ENCODE results near the gene NUF2.

The NUF2 gene

GRCh38 chr1:163365186-163365585, 43.4 kb downstream of the NUF2 start:
- no peak overlapping the region for H3K4me3 Mint-ChIP-seq
- peaks cover 3% of the 10 kb centered on the region for H3K4me1 Mint-ChIP-seq (ENCODE audit: low read depth)

GRCh38 chr1:163366555-163366954, 44.8 kb downstream of the NUF2 start:
- H3K36me3 Mint-ChIP-seq (ENCODE audit: low read depth), result no peaks in the 10 kb centered on the region

More at GRCh38 chr1:163365186-163365585, 43.4 kb downstream of the NUF2 start:
- H3K9me3 Mint-ChIP-seq, result no peaks in the 10 kb centered on the region
- peaks cover 17% of the 10 kb centered on the region for H3K27me3 Mint-ChIP-seq (ENCODE audit: low read depth)
- H3K27ac Mint-ChIP-seq, result no peak overlapping the region
- no peaks in the 10 kb centered on the region for H3K36me3 Mint-ChIP-seq (ENCODE audit: low read depth)

GRCh38 chr1:163367721-163368120, 46.0 kb downstream of the NUF2 start:
- Mint-ChIP-seq H3K27ac (no peak overlapping the region), H3K27me3 (ENCODE audit: low read depth) (peaks cover 15% of the 10 kb centered on the region), H3K4me3 (no peak overlapping the region), H3K36me3 (ENCODE audit: low read depth) (no peaks in the 10 kb centered on the region), H3K9me3 (no peaks in the 10 kb centered on the region), H3K4me1 (ENCODE audit: low read depth) (no peaks in the 10 kb centered on the region)

More at GRCh38 chr1:163366555-163366954, 44.8 kb downstream of the NUF2 start:
- no peak overlapping the region for H3K27ac Mint-ChIP-seq
- peaks cover 17% of the 10 kb centered on the region for H3K27me3 Mint-ChIP-seq (ENCODE audit: low read depth)
- H3K9me3 Mint-ChIP-seq, result no peaks in the 10 kb centered on the region
- peaks cover 3% of the 10 kb centered on the region for H3K4me1 Mint-ChIP-seq (ENCODE audit: low read depth)
- H3K4me3 Mint-ChIP-seq, result no peak overlapping the region

- no peaks in the 10 kb centered on the region for H3K36me3 Mint-ChIP-seq (ENCODE audit: low read depth)
These were observed 50.8 kb downstream of the NUF2 start for GRCh38 chr1:163372576-163372975.

GRCh38 chr1:163378554-163378953, 56.8 kb downstream of the NUF2 start:
- Mint-ChIP-seq H3K4me1 (ENCODE audit: low read depth) (no peaks in the 10 kb centered on the region), H3K9me3 (no peaks in the 10 kb centered on the region), H3K27ac (no peak overlapping the region), H3K4me3 (no peak overlapping the region), H3K36me3 (ENCODE audit: low read depth) (no peaks in the 10 kb centered on the region), H3K27me3 (ENCODE audit: low read depth) (peaks cover 13% of the 10 kb centered on the region)

More at GRCh38 chr1:163372576-163372975, 50.8 kb downstream of the NUF2 start:
- Mint-ChIP-seq H3K9me3 (no peaks in the 10 kb centered on the region), H3K27me3 (ENCODE audit: low read depth) (peaks cover 8% of the 10 kb centered on the region), H3K27ac (no peak overlapping the region), H3K4me1 (ENCODE audit: low read depth) (no peaks in the 10 kb centered on the region), H3K4me3 (no peak overlapping the region)

- Mint-ChIP-seq H3K9me3 (no peaks in the 10 kb centered on the region), H3K27me3 (ENCODE audit: low read depth) (peaks cover 13% of the 10 kb centered on the region), H3K4me1 (ENCODE audit: low read depth) (no peaks in the 10 kb centered on the region), H3K4me3 (no peak overlapping the region), H3K36me3 (ENCODE audit: low read depth) (no peaks in the 10 kb centered on the region), H3K27ac (no peak overlapping the region)
These were observed 58.0 kb downstream of the NUF2 start for GRCh38 chr1:163379801-163380200.

- no peaks in the 10 kb centered on the region for H3K36me3 Mint-ChIP-seq (ENCODE audit: low read depth)
- peaks cover 10% of the 10 kb centered on the region for H3K27me3 Mint-ChIP-seq (ENCODE audit: low read depth)
- no peaks in the 10 kb centered on the region for H3K9me3 Mint-ChIP-seq
- no peak overlapping the region for H3K27ac Mint-ChIP-seq
- H3K4me1 Mint-ChIP-seq (ENCODE audit: low read depth), result no peaks in the 10 kb centered on the region
- no peak overlapping the region for H3K4me3 Mint-ChIP-seq
These were observed 59.9 kb downstream of the NUF2 start for GRCh38 chr1:163381487-163382184.

- Mint-ChIP-seq H3K36me3 (ENCODE audit: low read depth) (no peaks in the 10 kb centered on the region), H3K4me1 (ENCODE audit: low read depth) (no peaks in the 10 kb centered on the region)
These were observed 60.6 kb downstream of the NUF2 start for GRCh38 chr1:163382395-163382794.

GRCh38 chr1:163387146-163387545, 65.4 kb downstream of the NUF2 start:
- peaks cover 13% of the 10 kb centered on the region for H3K27me3 Mint-ChIP-seq (ENCODE audit: low read depth)
- no peaks in the 10 kb centered on the region for H3K4me1 Mint-ChIP-seq (ENCODE audit: low read depth)
- no peaks in the 10 kb centered on the region for H3K36me3 Mint-ChIP-seq (ENCODE audit: low read depth)
- no peaks in the 10 kb centered on the region for H3K9me3 Mint-ChIP-seq
- H3K4me3 Mint-ChIP-seq, result no peak overlapping the region
- no peak overlapping the region for H3K27ac Mint-ChIP-seq

More at GRCh38 chr1:163382395-163382794, 60.6 kb downstream of the NUF2 start:
- no peaks in the 10 kb centered on the region for H3K9me3 Mint-ChIP-seq
- no peak overlapping the region for H3K27ac Mint-ChIP-seq
- H3K4me3 Mint-ChIP-seq, result no peak overlapping the region
- H3K27me3 Mint-ChIP-seq (ENCODE audit: low read depth), result peaks cover 12% of the 10 kb centered on the region

GRCh38 chr1:163388970-163389369, 67.2 kb downstream of the NUF2 start:
- Mint-ChIP-seq H3K4me1 (ENCODE audit: low read depth) (no peaks in the 10 kb centered on the region), H3K9me3 (no peaks in the 10 kb centered on the region), H3K27me3 (ENCODE audit: low read depth) (peaks cover 8% of the 10 kb centered on the region), H3K36me3 (ENCODE audit: low read depth) (no peaks in the 10 kb centered on the region), H3K4me3 (no peak overlapping the region), H3K27ac (no peak overlapping the region)

- Mint-ChIP-seq H3K27ac (no peak overlapping the region), H3K36me3 (ENCODE audit: low read depth) (no peaks in the 10 kb centered on the region), H3K9me3 (no peaks in the 10 kb centered on the region), H3K27me3 (ENCODE audit: low read depth) (peaks cover 9% of the 10 kb centered on the region), H3K4me3 (no peak overlapping the region), H3K4me1 (ENCODE audit: low read depth) (no peaks in the 10 kb centered on the region)
These were observed 74.0 kb downstream of the NUF2 start for GRCh38 chr1:163395790-163396189.

- Mint-ChIP-seq H3K4me3 (no peak overlapping the region), H3K27me3 (ENCODE audit: low read depth) (peaks cover 4% of the 10 kb centered on the region), H3K27ac (no peak overlapping the region), H3K36me3 (ENCODE audit: low read depth) (no peaks in the 10 kb centered on the region), H3K9me3 (no peaks in the 10 kb centered on the region), H3K4me1 (ENCODE audit: low read depth) (no peaks in the 10 kb centered on the region)
These were observed 75.9 kb downstream of the NUF2 start for GRCh38 chr1:163397451-163398200.

- no peaks in the 10 kb centered on the region for H3K9me3 Mint-ChIP-seq
- H3K27ac Mint-ChIP-seq, result no peak overlapping the region
- H3K4me1 Mint-ChIP-seq (ENCODE audit: low read depth), result no peaks in the 10 kb centered on the region
- H3K27me3 Mint-ChIP-seq (ENCODE audit: low read depth), result peaks cover 4% of the 10 kb centered on the region
- no peak overlapping the region for H3K4me3 Mint-ChIP-seq
- H3K36me3 Mint-ChIP-seq (ENCODE audit: low read depth), result no peaks in the 10 kb centered on the region
These were observed 77.2 kb downstream of the NUF2 start for GRCh38 chr1:163399001-163399400.

- Mint-ChIP-seq H3K4me1 (ENCODE audit: low read depth) (no peaks in the 10 kb centered on the region), H3K27ac (no peak overlapping the region), H3K27me3 (ENCODE audit: low read depth) (peaks cover 4% of the 10 kb centered on the region), H3K4me3 (no peak overlapping the region), H3K36me3 (ENCODE audit: low read depth) (no peaks in the 10 kb centered on the region), H3K9me3 (no peaks in the 10 kb centered on the region)
These were observed 78.3 kb downstream of the NUF2 start for GRCh38 chr1:163399976-163400601.

- H3K4me3 Mint-ChIP-seq, result no peak overlapping the region
- no peaks in the 10 kb centered on the region for H3K36me3 Mint-ChIP-seq (ENCODE audit: low read depth)
- no peaks in the 10 kb centered on the region for H3K9me3 Mint-ChIP-seq
- H3K27me3 Mint-ChIP-seq (ENCODE audit: low read depth), result peaks cover 4% of the 10 kb centered on the region
- H3K27ac Mint-ChIP-seq, result no peak overlapping the region
- no peaks in the 10 kb centered on the region for H3K4me1 Mint-ChIP-seq (ENCODE audit: low read depth)
These were observed 79.5 kb downstream of the NUF2 start for GRCh38 chr1:163401211-163401610.

Measured in T-helper 1 cell treated with Interleukin-12 subunit alpha and Interleukin-12 subunit beta and Interleukin-4 antibody, amounts not matched to agents 30 μg/mL and 1 μg/mL, for 36 hours (primary cell).